SK-N-SH (cell line): ENCODE data around the gene ARMC9. TPM values are rescaled to one million over a fixed set of nuclear protein-coding genes. Genes with fewer than 3 reads are reported as not detected.

Experiments
- CTCF ChIA-PET: fragments of 300-600, 350-600 bp; formaldehyde crosslinking; extraction: SDS; loops from one replicate; lab custom pipeline; 2021; lab: Yijun Ruan, JAX
- POLR2A ChIA-PET: fragments of 350-600 bp; sonication (Branson Sonifier 250); formaldehyde crosslinking; extraction: SDS; loops from one replicate; lab custom pipeline; 2020; ENCODE audit warnings: antibody characterized with exemption, inconsistent platforms; lab: Yijun Ruan, JAX
- DNase-seq: peaks from one replicate; pipeline ENCODE4 v3.0.0; 2012
- H2AFZ ChIP-seq: fragments of 200-600 bp; sonication (generic); 2 replicates; pipeline ENCODE4 v1.8.1; 2016; ENCODE audit warnings: antibody characterized with exemption, mild to moderate bottlenecking, low read depth
- H3F3A ChIP-seq: fragments of 200-600 bp; sonication (generic); replicated peaks from 2 replicates; pipeline ENCODE3; 2016; ENCODE audit warnings: antibody characterized with exemption, mild to moderate bottlenecking; ENCODE audit not compliant: insufficient read depth
- H3K27ac ChIP-seq, 2 experiments: fragments of 200-500 bp in 1 of 2; fragments of 200-600 bp in 1 of 2; sonication (Bioruptor generic) in 1 of 2; sonication (generic), shearing (Covaris generic) in 1 of 2; 2 replicates each; pipeline versions ENCODE4 v1.5.1 to v1.6.1; 2014 to 2016; ENCODE audit warnings: low read depth in 2 of 2, inconsistent platforms in 1 of 2, low read length in 1 of 2, mild to moderate bottlenecking in 1 of 2, mixed read lengths in 1 of 2
- H3K27me3 ChIP-seq: fragments of 200-600 bp; sonication (generic), shearing (Covaris generic); 2 replicates; pipeline ENCODE4 v1.6.1; 2016; ENCODE audit warnings: mixed run types; ENCODE audit not compliant: insufficient read depth
- H3K36me3 ChIP-seq, 2 experiments: fragments of 200-500 bp in 1 of 2; fragments of 200-600 bp in 1 of 2; sonication (Bioruptor generic) in 1 of 2; sonication (generic) in 1 of 2; replicated peaks in 1 of 2; 2 replicates each; pipeline versions ENCODE3 to v1.5.1; 2014 to 2016; ENCODE audit warnings: low read length in 1 of 2, mild to moderate bottlenecking in 1 of 2; ENCODE audit not compliant: insufficient read depth in 2 of 2, control insufficient read depth in 1 of 2
- H3K4me1 ChIP-seq, 2 experiments: fragments of 200-500 bp in 1 of 2; fragments of 200-600 bp in 1 of 2; sonication (Bioruptor generic) in 1 of 2; sonication (generic), shearing (Covaris generic) in 1 of 2; 2 replicates each; pipeline versions ENCODE4 v1.5.1 to v1.6.1; 2014 to 2016; ENCODE audit warnings: low read depth in 1 of 2, low read length in 1 of 2, mixed run types in 1 of 2; ENCODE audit not compliant: insufficient read depth in 2 of 2, control insufficient read depth in 1 of 2
- H3K4me2 ChIP-seq: fragments of 200-600 bp; sonication (generic), shearing (Covaris generic); 2 replicates; pipeline ENCODE4 v1.6.1; 2017; ENCODE audit warnings: mixed run types
- H3K4me3 ChIP-seq, 2 experiments: fragments of 200-500 bp in 1 of 2; fragments of 200-600 bp in 1 of 2; sonication (Bioruptor generic) in 1 of 2; sonication (generic), shearing (Covaris generic) in 1 of 2; 2 replicates each; pipeline versions ENCODE4 v1.5.1 to v1.8.1; 2014 to 2016; ENCODE audit warnings: low read depth in 2 of 2, inconsistent platforms in 1 of 2, low read length in 1 of 2, mild to moderate bottlenecking in 1 of 2, mixed read lengths in 1 of 2, moderate library complexity in 1 of 2
- H3K79me2 ChIP-seq: fragments of 200-600 bp; sonication (generic); 2 replicates; pipeline ENCODE4 v1.8.1; 2017; ENCODE audit warnings: mild to moderate bottlenecking; ENCODE audit not compliant: insufficient read depth
- H3K9ac ChIP-seq: fragments of 200-600 bp; sonication (generic); 2 replicates; pipeline ENCODE4 v1.6.1; 2017; ENCODE audit warnings: mixed run types
- H3K9me2 ChIP-seq: fragments of 200-600 bp; sonication (generic); 2 replicates; pipeline ENCODE4 v1.6.1; 2017; ENCODE audit warnings: mixed run types
- H3K9me3 ChIP-seq: fragments of 200-600 bp; sonication (generic); 2 replicates; pipeline ENCODE4 v1.6.1; 2017; ENCODE audit warnings: mixed run types, mild to moderate bottlenecking, moderate library complexity
- H4K20me1 ChIP-seq: fragments of 200-600 bp; sonication (generic); 2 replicates; pipeline ENCODE4 v1.6.1; 2017; ENCODE audit warnings: mild to moderate bottlenecking, mixed run types; ENCODE audit not compliant: insufficient read depth
- CHD2 ChIP-seq: fragments of 150-350 bp; IDR thresholded peaks from 2 replicates; pipeline ENCODE4 v1.6.1; 2018; ENCODE audit warnings: low read length; ENCODE audit not compliant: partially characterized antibody
- CTCF ChIP-seq: fragments of 200-600 bp; sonication (generic); IDR thresholded peaks from 2 replicates; pipeline ENCODE4 v1.6.1; 2017; ENCODE audit warnings: antibody characterized with exemption, mild to moderate bottlenecking, moderate library complexity
- EZH2phosphoT487 ChIP-seq: fragments of 200-600 bp; sonication (generic); IDR thresholded peaks from 2 replicates; pipeline ENCODE4 v1.6.1; 2017; ENCODE audit warnings: low read depth, mixed run types, mild to moderate bottlenecking, antibody characterized with exemption, moderate library complexity, borderline replicate concordance
- FOSL2 ChIP-seq: IDR thresholded peaks from 2 replicates; pipeline ENCODE4 v1.4.0; 2012; ENCODE audit warnings: low read depth, mild to moderate bottlenecking, moderate library complexity, borderline replicate concordance
- FOXJ3 ChIP-seq: sonication (generic); formaldehyde crosslinking; IDR thresholded peaks from 2 replicates; pipeline ENCODE4 v1.5.1; 2020; ENCODE audit warnings: mild to moderate bottlenecking, missing genetic modification reagents
- IRF3 ChIP-seq: fragments of 150-350 bp; IDR thresholded peaks from 2 replicates; pipeline ENCODE4 v1.6.1; 2016; ENCODE audit warnings: mild to moderate bottlenecking, low read depth, low read length
- MEF2A ChIP-seq: IDR thresholded peaks from 2 replicates; pipeline ENCODE4 v1.4.0; 2012; ENCODE audit warnings: low read depth, borderline replicate concordance
- NFIC ChIP-seq: IDR thresholded peaks from 2 replicates; pipeline ENCODE4 v1.4.0; 2012; ENCODE audit warnings: borderline replicate concordance
- NRF1 ChIP-seq: IDR thresholded peaks from 2 replicates; pipeline ENCODE4 v1.6.1; 2012; ENCODE audit warnings: low read depth, mild to moderate bottlenecking, low read length
- PBX3 ChIP-seq: IDR thresholded peaks from 2 replicates; pipeline ENCODE4; 2012
- RAD21 ChIP-seq: IDR thresholded peaks from 2 replicates; pipeline ENCODE4 v1.6.1; 2012; ENCODE audit warnings: mild to moderate bottlenecking, low read length
- RCOR1 ChIP-seq: fragments of 150-350 bp; IDR thresholded peaks from 2 replicates; pipeline ENCODE4 v1.6.1; 2017; ENCODE audit warnings: antibody characterized with exemption, low read length
- RFX5 ChIP-seq: IDR thresholded peaks from 2 replicates; pipeline ENCODE4 v1.6.1; 2012; ENCODE audit warnings: mild to moderate bottlenecking, improper control_type of control experiment, low read length
- RXRA ChIP-seq: IDR thresholded peaks from 2 replicates; pipeline ENCODE4 v1.4.0; 2012; ENCODE audit warnings: low read depth, mild to moderate bottlenecking, borderline replicate concordance
- TAF1 ChIP-seq: IDR thresholded peaks from 2 replicates; pipeline ENCODE4 v1.6.1; 2012; ENCODE audit warnings: low read depth, mild to moderate bottlenecking, low read length, moderate library complexity, borderline replicate concordance
- TEAD4 ChIP-seq: IDR thresholded peaks from 2 replicates; pipeline ENCODE4 v1.4.0; 2012; ENCODE audit warnings: mild to moderate bottlenecking, borderline replicate concordance; ENCODE audit not compliant: insufficient read depth
- USF2 ChIP-seq: fragments of 150-350 bp; IDR thresholded peaks from 2 replicates; pipeline ENCODE4 v1.6.1; 2017; ENCODE audit warnings: antibody characterized with exemption, low read length, low read depth, borderline replicate concordance
- ZBTB33 ChIP-seq: IDR thresholded peaks from 2 replicates; pipeline ENCODE4 v1.4.0; 2012; ENCODE audit warnings: low read depth, borderline replicate concordance
- WGBS: methylation state at CpG from one replicate; pipeline ENCODE4 v1.1.6; 2017; ENCODE audit warnings: low lambda C conversion rate; 5-methylcytosine and 5-hydroxymethylcytosine counted together
- polyA plus RNA-seq, 3 experiments: library from polyadenylated mRNA; depleted of rRNA; stranded (reverse); fragments of >200 nt; gene quantifications; 2 replicates each; pipeline ENCODE4 v1.2.3, GENCODE V29; 2012
- TF ChIP-seq, protein P1 (sequence below): IDR thresholded peaks from 2 replicates; pipeline ENCODE4 v1.6.1; 2012; ENCODE audit warnings: mild to moderate bottlenecking, low read depth, low read length, moderate library complexity

Gene ARMC9
- polyA plus RNA-seq, 1 of the 3 experiments (the other 2 are of a cell fraction) = 25.3 TPM

- no peak for TF ChIP-seq TEAD4
- no peak for TF ChIP-seq EZH2phosphoT487
Observed at GRCh38 chr2:231373184-231373583, 174.8 kb downstream of the ARMC9 start (continued).

DNA sequence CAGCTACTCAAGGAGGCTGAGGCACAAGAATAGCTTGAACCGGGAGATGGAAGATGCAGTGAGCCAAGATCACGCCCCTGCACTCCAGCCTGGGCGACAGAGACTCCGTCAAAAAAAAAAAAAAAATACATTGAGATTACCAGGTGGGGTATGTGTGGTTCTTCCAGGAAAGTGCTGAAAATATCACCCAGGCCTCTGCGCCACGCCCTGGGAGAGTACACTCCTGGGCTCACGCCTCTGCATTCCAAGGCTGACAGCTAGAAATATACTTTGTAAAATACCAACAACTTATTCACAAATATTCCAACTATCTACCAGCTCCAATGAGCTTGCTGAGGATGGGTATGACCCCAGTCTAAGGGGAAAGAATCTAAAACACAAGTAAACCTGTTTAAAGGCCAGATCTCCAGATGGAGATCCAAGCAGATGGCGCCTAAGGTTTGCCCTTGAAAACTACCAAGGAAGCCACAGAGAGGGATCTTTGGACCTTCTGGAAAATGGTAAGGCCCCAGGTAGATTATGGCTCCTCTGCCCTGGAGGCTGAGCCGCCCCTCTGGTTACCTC lies 175.4 kb downstream of the ARMC9 start:
- H3K4me3 ChIP-seq = no peak overlapping the region
- H3K9me2 ChIP-seq = no peaks in the 10 kb centered on the region
- H2AFZ ChIP-seq = no peak overlapping the region
- H3F3A ChIP-seq = no peaks in the 10 kb centered on the region
- H3K27ac ChIP-seq = no peak overlapping the region
- H3K27me3 ChIP-seq = no peaks in the 10 kb centered on the region
- ChIA-PET CTCF (interaction anchor here (0.8 to 2.0 kb wide), 7 partner anchors 15 to 77 kb away, joined by 3 to 8 read pairs (median 4); no protein-coding TSS in a partner anchor), POLR2A (no interaction called here)
- H3K4me1 ChIP-seq = peaks cover 0 to 17% of the 10 kb centered on the region in 2 experiments; a peak in 2 of 4 replicates
- no peak for DNase-seq
- H3K9ac ChIP-seq = no peak overlapping the region
- no peak overlapping the region for H3K4me2 ChIP-seq
- no peaks in the 10 kb centered on the region for H4K20me1 ChIP-seq
- H3K79me2 ChIP-seq = no peaks in the 10 kb centered on the region
- TF ChIP-seq RCOR1 (no peak), CTCF (no peak), FOXJ3 (CRISPR knock-in tag) (no peak), CHD2 (no peak), TEAD4 (no peak), ZBTB33 (no peak), IRF3 (no peak), EZH2phosphoT487 (no peak), USF2 (no peak), TAF1 (no peak), RXRA (no peak), FOSL2 (no peak), RAD21 (no peak), RFX5 (no peak), MEF2A (no peak), PBX3 (no peak), NFIC (no peak), NRF1 (no peak)
- TF ChIP-seq, protein P1, sequence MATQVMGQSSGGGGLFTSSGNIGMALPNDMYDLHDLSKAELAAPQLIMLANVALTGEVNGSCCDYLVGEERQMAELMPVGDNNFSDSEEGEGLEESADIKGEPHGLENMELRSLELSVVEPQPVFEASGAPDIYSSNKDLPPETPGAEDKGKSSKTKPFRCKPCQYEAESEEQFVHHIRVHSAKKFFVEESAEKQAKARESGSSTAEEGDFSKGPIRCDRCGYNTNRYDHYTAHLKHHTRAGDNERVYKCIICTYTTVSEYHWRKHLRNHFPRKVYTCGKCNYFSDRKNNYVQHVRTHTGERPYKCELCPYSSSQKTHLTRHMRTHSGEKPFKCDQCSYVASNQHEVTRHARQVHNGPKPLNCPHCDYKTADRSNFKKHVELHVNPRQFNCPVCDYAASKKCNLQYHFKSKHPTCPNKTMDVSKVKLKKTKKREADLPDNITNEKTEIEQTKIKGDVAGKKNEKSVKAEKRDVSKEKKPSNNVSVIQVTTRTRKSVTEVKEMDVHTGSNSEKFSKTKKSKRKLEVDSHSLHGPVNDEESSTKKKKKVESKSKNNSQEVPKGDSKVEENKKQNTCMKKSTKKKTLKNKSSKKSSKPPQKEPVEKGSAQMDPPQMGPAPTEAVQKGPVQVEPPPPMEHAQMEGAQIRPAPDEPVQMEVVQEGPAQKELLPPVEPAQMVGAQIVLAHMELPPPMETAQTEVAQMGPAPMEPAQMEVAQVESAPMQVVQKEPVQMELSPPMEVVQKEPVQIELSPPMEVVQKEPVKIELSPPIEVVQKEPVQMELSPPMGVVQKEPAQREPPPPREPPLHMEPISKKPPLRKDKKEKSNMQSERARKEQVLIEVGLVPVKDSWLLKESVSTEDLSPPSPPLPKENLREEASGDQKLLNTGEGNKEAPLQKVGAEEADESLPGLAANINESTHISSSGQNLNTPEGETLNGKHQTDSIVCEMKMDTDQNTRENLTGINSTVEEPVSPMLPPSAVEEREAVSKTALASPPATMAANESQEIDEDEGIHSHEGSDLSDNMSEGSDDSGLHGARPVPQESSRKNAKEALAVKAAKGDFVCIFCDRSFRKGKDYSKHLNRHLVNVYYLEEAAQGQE = no peak
- no peaks in the 10 kb centered on the region for H3K36me3 ChIP-seq
- no peaks in the 10 kb centered on the region for H3K9me3 ChIP-seq
- WGBS = 93% methylated on average over 9 of the region's 9 CpGs
